Heart right ventricle (tissue), 16 donors: ENCODE measurements around the gene GRK5. TPM values are rescaled to one million over a fixed set of nuclear protein-coding genes. Genes with fewer than 3 reads are reported as not detected.
A peak's percentile ranks its signal among the peaks of the same experiment; 100 is the strongest.

Source experiments
- ATAC-seq, 8 donors: fragments of 200-7000 bp; cut with Tn5 transposase; one replicate each; pipeline ENCODE4 v1.9.1; 2020; ENCODE audit warnings: mild to moderate bottlenecking in 8 of 8, moderate library complexity in 8 of 8, moderate number of reproducible peaks in 1 of 8
- DNase-seq, 2 donors: peaks; one replicate each; pipeline ENCODE4 v3.0.0-alpha.2; 2020
- H3K27ac ChIP-seq, 10 donors: fragments of 200-600 bp; sonication (generic) in 2 of 10; one replicate each; pipeline versions ENCODE4 v1.5.0 to v1.8.0; 2020 to 2022; ENCODE audit warnings: mild to moderate bottlenecking in 3 of 10
- H3K27me3 ChIP-seq, 7 donors: fragments of 200-600 bp; one replicate each; pipeline ENCODE4 v1.8.0; 2021 to 2022; ENCODE audit warnings: mild to moderate bottlenecking in 2 of 7
- H3K36me3 ChIP-seq, 9 donors: fragments of 200-600 bp; sonication (generic) in 1 of 9; one replicate each; pipeline versions ENCODE4 v1.5.0 to v1.8.0; 2020 to 2022; ENCODE audit warnings: mild to moderate bottlenecking in 2 of 9
- H3K4me1 ChIP-seq, 9 donors: fragments of 200-600 bp; sonication (generic) in 1 of 9; one replicate each; pipeline versions ENCODE4 v1.5.0 to v1.8.0; 2020 to 2022; ENCODE audit warnings: mild to moderate bottlenecking in 4 of 9
- H3K4me3 ChIP-seq, 10 donors: fragments of 200-600 bp; sonication (generic) in 2 of 10; one replicate each; pipeline versions ENCODE4 v1.5.0 to v1.8.0; 2020 to 2022; ENCODE audit warnings: mild to moderate bottlenecking in 7 of 10, moderate library complexity in 2 of 10
- H3K9me3 ChIP-seq, 11 donors: fragments of 200-600 bp in 10 of 11; sonication (generic) in 2 of 11; one replicate each; pipeline versions ENCODE4 v1.5.0 to v1.8.0; 2013 to 2022; ENCODE audit warnings: mild to moderate bottlenecking in 2 of 11, control low read depth in 1 of 11, moderate library complexity in 1 of 11
- WGBS, 2 donors: extraction: QIAGEN DNeasy Blood & Tissue Kit; methylation state at CpG; one replicate each; pipeline ENCODE4 v1.1.7; 2013; ENCODE audit warnings: inconsistent platforms in 1 of 2; 5-methylcytosine and 5-hydroxymethylcytosine counted together
- intact Hi-C, 10 donors: fragments of 100-400 bp; cut with DNase I; formaldehyde crosslinking; loops; one replicate each; pipeline versions ENCODE4 v1.11.1 to v1.14.2; 2022
- polyA plus RNA-seq, 2 donors: library from polyadenylated mRNA; stranded (reverse); fragments of 200-250 nt; gene quantifications; one replicate each; pipeline ENCODE4 v1.2.3, GENCODE V29; 2013
- total RNA-seq, 10 donors: library from RNA; stranded (reverse); fragmentation: NEBNext Ultra II Directional in 3 of 10; extraction: Animal tissue kit (Norgen Biotek cat#: 25700) in 3 of 10; gene quantifications; one replicate each; pipeline versions ENCODE4 v1.2.1 to v1.2.4, GENCODE V29; 2021 to 2023
- TF ChIP-seq, protein P1 (sequence below), 9 donors: fragments of 200-600 bp; sonication (generic) in 2 of 9; IDR thresholded peaks; one replicate each; pipeline versions ENCODE4 v1.5.0 to v1.8.0; 2021 to 2022; ENCODE audit warnings: antibody characterized with exemption in 9 of 9, mild to moderate bottlenecking in 5 of 9, moderate library complexity in 1 of 9
- donor health status: Arrhythmogenic right ventricular cardiomyopathy.
- donor health status: ischemic (EF 13 %, LVEDD 7.1; RV severe dilation, severe dysfunction).
- donor health status: healthy with polysubstance abuse.
- donor health status: DM: no; HTN: yes; CAD: no.
- donor health status: DM: no; HTN: no; CAD: no.
- donor health status: ischemic (EF 25% LVEDD 6.9; RV normal size, moderate dysfunction).
- donor health status: ischemic (EF 25% LVEDD 5.7; RV mildly dilated, moderate dysfunction).
- donor health status: healthy.
- donor health status: DM: yes; HTN: yes; CAD: no.
- donor health status: Ischemic cardiomyopathy.
- donor health status: ischemic (EF 35%, LVEDD 5.7; RV mildly dilated, moderate dysfunction).
- donor health status: nonischemic (EF 11% LVEDD 7.7; RV severe dilation, severe dysfunction).
- donor health status: DM: yes; HTN: yes; CAD: no.
- donor health status: PGD.
- donor health status: ischemic (EF 29% LVEDD 5.4; RV normal size, mild dysfunction).
- donor health status: nonischemic (EF 23%, LVEDD 6.1; RV moderate dilation, normal function).

Gene GRK5
- total and polyA plus RNA-seq, 12 donors: 11.8 to 80.5 (median 26.6) TPM

DNA sequence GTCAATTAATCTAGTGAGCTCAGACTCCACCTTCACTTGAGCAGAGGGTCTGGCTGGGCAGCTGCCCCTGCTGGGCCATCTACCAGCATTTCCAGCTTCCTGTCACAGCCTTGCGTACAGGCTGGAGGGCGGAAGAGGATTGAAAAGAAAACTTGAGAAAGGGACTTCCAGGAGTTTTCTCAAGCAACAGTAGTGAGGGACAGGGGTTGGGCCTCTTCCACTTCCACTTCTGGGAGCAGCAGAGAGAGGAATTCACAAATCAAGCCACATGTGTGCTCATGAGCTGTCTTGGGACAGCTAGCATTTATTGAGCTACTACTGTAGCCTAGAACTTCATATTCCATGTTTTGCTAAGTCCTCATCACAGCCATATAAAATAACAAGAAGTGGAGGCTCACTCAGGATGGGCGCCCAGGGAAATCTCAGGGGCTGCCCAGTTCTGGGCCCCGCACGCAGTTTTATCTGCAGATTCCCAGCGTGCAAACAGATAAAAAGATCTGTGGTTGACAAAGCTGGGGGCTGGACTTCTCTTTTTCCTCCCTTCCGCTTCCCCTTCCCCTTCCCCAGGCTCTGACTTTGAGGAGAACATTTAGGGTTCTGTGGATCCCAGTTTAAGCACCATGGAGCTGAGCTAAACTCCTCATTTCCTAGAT, 199.4 kb downstream of the GRK5 start:
- intact Hi-C loops: loop anchor here in 3 of 10 donors (5.0 kb wide), 2 partner anchors 34 to 39 kb away; no protein-coding TSS in a partner anchor
- ATAC-seq: no peak
- Histone ChIP-seq H3K27ac (peak overlapping the region in 9 of 10 donors; percentile 62 to 90 (median 75)), H3K27me3 (no peaks in the 10 kb centered on the region), H3K4me1 (peaks cover 15 to 91% (median 75%) of the 10 kb centered on the region in 9 donors), H3K4me3 (no peak overlapping the region), H3K9me3 (no peaks in the 10 kb centered on the region), H3K36me3 (peaks cover 0 to 5% (median 0%) of the 10 kb centered on the region in 9 donors)
- 71 to 77% methylated on average over 7 of the region's 7 CpGs for WGBS, 2 donors
- TF ChIP-seq, protein P1, sequence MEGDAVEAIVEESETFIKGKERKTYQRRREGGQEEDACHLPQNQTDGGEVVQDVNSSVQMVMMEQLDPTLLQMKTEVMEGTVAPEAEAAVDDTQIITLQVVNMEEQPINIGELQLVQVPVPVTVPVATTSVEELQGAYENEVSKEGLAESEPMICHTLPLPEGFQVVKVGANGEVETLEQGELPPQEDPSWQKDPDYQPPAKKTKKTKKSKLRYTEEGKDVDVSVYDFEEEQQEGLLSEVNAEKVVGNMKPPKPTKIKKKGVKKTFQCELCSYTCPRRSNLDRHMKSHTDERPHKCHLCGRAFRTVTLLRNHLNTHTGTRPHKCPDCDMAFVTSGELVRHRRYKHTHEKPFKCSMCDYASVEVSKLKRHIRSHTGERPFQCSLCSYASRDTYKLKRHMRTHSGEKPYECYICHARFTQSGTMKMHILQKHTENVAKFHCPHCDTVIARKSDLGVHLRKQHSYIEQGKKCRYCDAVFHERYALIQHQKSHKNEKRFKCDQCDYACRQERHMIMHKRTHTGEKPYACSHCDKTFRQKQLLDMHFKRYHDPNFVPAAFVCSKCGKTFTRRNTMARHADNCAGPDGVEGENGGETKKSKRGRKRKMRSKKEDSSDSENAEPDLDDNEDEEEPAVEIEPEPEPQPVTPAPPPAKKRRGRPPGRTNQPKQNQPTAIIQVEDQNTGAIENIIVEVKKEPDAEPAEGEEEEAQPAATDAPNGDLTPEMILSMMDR (IDR thresholded peaks at IDR 0.05): no peak
- DNase-seq: no peak

DNA sequence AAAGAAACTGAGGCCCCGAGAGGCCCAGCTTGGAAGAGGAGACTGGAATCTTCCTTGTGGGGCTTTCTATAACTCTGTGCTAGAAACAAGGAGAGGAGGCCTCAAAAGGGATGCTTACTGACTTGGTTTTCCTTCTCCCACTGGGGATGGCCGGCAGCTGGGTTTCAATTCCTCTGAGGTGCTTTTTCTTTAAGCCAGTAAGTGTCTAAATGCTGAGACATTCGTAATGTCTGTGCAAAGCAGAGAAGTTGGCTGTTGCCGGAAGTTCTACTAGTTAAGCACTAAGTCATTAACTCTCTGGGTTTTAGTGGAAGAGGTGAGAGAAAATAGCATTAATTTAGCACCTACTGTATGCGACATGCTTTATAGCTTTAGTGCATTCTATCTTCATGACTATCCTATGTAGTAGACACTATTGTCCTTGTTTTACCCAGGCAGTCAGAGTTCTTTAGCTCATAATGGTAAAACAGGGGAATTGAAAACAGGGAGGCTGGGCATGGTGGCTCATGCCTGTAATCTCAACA, 199.9 kb downstream of the GRK5 start:
- DNase-seq (peak in 1 of 2 donors; percentile 49), ATAC-seq (peak in 1 of 8 donors; percentile 15)
- H3K4me3 ChIP-seq: no peak overlapping the region
- peaks cover 0 to 5% (median 0%) of the 10 kb centered on the region in 9 donors for H3K36me3 ChIP-seq
- H3K9me3 ChIP-seq: no peaks in the 10 kb centered on the region
- peak overlapping the region in 9 of 10 donors; percentile 62 to 90 (median 75) for H3K27ac ChIP-seq
- 73% methylated on average over 5 of the region's 5 CpGs for WGBS, 2 donors
- no peaks in the 10 kb centered on the region for H3K27me3 ChIP-seq
- H3K4me1 ChIP-seq: peaks cover 18 to 91% (median 78%) of the 10 kb centered on the region in 9 donors
- intact Hi-C loops: loop anchor here in 3 of 10 donors (5.0 kb wide), 2 partner anchors 35 to 40 kb away; no protein-coding TSS in a partner anchor
- TF ChIP-seq, protein P1 (IDR thresholded peaks at IDR 0.05): no peak

DNA sequence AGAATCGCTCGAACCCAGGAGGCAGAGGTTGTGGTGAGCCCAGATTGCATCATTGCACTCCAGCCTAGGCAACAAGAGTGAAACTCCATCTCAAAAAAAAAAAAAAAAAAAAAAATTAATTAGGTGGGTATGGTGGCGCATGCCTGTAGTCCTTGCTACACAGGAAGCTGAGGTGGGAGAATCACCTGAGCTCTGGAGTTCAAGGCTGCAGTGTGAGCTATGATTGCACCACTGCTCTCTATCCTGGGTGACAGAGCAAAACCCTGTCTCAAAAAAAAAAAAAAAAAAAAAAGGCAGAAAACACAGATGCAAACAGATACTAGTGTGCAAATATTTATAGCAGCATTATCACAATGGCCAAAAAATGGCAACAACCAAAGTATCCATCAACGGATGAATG, 200.7 kb downstream of the GRK5 start:
- DNase-seq (no peak), ATAC-seq (no peak)
- no peaks in the 10 kb centered on the region for H3K27me3 ChIP-seq
- peaks cover 0 to 5% (median 0%) of the 10 kb centered on the region in 9 donors for H3K36me3 ChIP-seq
- H3K4me1 ChIP-seq: peaks cover 23 to 93% (median 79%) of the 10 kb centered on the region in 9 donors
- intact Hi-C loops: loop anchor here in 3 of 10 donors (5.0 kb wide), 2 partner anchors 36 to 41 kb away; no protein-coding TSS in a partner anchor
- no peaks in the 10 kb centered on the region for H3K9me3 ChIP-seq
- TF ChIP-seq, protein P1 (IDR thresholded peaks at IDR 0.05): no peak
- WGBS, 2 donors: 89 to 91% methylated on average over 4 of the region's 4 CpGs
- no peak overlapping the region for H3K4me3 ChIP-seq
- peak overlapping the region in 8 of 10 donors; percentile 75 to 92 (median 86) for H3K27ac ChIP-seq

DNA sequence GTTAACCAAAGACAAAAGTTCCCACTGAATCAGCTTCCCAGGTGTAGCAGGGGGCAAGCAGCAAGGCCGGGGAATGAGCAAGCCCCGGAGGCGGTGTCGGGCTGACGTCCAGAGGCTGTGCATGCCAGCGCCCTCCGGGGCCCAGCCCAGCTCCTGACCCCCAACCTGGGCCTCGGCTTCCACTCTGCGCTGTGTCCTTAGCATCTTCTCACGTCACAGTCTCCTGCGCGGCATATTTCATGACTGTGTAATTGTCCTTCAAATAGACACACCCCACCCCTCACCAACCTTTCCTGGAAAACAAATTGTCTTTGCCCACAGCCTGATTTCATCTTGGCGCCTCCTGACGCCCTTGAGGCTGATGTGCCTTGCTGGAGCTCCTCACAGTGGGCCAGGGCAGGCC, 201.6 kb downstream of the GRK5 start:
- 76 to 82% methylated on average over 14 of the region's 14 CpGs for WGBS, 2 donors
- peak overlapping the region; percentile 57 to 92 (median 83) for H3K27ac ChIP-seq
- H3K4me1 ChIP-seq: peaks cover 32 to 99% (median 88%) of the 10 kb centered on the region in 9 donors
- H3K4me3 ChIP-seq: no peak overlapping the region
- no peaks in the 10 kb centered on the region for H3K36me3 ChIP-seq
- DNase-seq (no peak), ATAC-seq (peak in 2 of 8 donors; percentile 2 to 27)
- no peaks in the 10 kb centered on the region for H3K27me3 ChIP-seq
- intact Hi-C loops: loop anchor here in 3 of 10 donors (5.0 kb wide), 2 partner anchors 37 to 42 kb away; no protein-coding TSS in a partner anchor
- TF ChIP-seq, protein P1 (IDR thresholded peaks at IDR 0.05): no peak
- no peaks in the 10 kb centered on the region for H3K9me3 ChIP-seq
